GM12878 (cell line): Measurements from ENCODE around the gene HVCN1. TPM values are rescaled to one million over a fixed set of nuclear protein-coding genes. Genes with fewer than 3 reads are reported as not detected.

Source experiments
- CBX5 ChIP-seq: sonication (generic); IDR thresholded peaks from 2 replicates; pipeline ENCODE4 v1.6.1; 2016; ENCODE audit warnings: low read depth, moderate library complexity, mild to moderate bottlenecking, inconsistent platforms
- ESRRA ChIP-seq: IDR thresholded peaks from 2 replicates; pipeline ENCODE4 v1.6.1; 2012; ENCODE audit warnings: mild to moderate bottlenecking, low read length, improper control_type of control experiment
- FOS ChIP-seq: IDR thresholded peaks from 3 replicates; pipeline ENCODE4 v1.6.1; 2011; ENCODE audit warnings: borderline replicate concordance; ENCODE audit not compliant: insufficient read length; ENCODE audit errors: extremely low read depth
- HDGF ChIP-seq: fragments of 450-650 bp; IDR thresholded peaks from 2 replicates; pipeline ENCODE4 v1.6.1; 2016; ENCODE audit warnings: antibody characterized with exemption
- IKZF2 ChIP-seq, 2 experiments: fragments of 450-650 bp; IDR thresholded peaks; 2 replicates each; pipeline ENCODE4 v1.6.1; 2017; ENCODE audit warnings: mild to moderate bottlenecking in 2 of 2, moderate library complexity in 2 of 2
- KLF5 ChIP-seq: fragments of 450-650 bp; IDR thresholded peaks from 2 replicates; pipeline ENCODE4 v1.6.1; 2014; ENCODE audit warnings: mild to moderate bottlenecking; ENCODE audit not compliant: partially characterized antibody
- MEF2A ChIP-seq: IDR thresholded peaks from 2 replicates; pipeline ENCODE4 v1.6.1; 2011; ENCODE audit warnings: low read depth, mild to moderate bottlenecking, low read length, moderate library complexity; ENCODE audit not compliant: insufficient read depth
- NBN ChIP-seq: fragments of 450-650 bp; IDR thresholded peaks from 2 replicates; pipeline ENCODE4 v1.6.1; 2016
- NFIC ChIP-seq: IDR thresholded peaks from 2 replicates; pipeline ENCODE4 v1.6.1; 2012; ENCODE audit warnings: low read depth, mild to moderate bottlenecking, inconsistent platforms, low read length, moderate library complexity
- POLR2AphosphoS5 ChIP-seq: IDR thresholded peaks from 2 replicates; pipeline ENCODE4 v1.6.1; 2011; ENCODE audit warnings: mild to moderate bottlenecking, low read length, inconsistent platforms
- TAF1 ChIP-seq: IDR thresholded peaks from 2 replicates; pipeline ENCODE4 v1.6.1; 2011; ENCODE audit warnings: mild to moderate bottlenecking, low read depth, low read length, borderline replicate concordance
- YBX1 ChIP-seq: fragments of 450-650 bp; IDR thresholded peaks from 2 replicates; pipeline ENCODE4 v1.6.1; 2016; ENCODE audit warnings: antibody characterized with exemption
- ZZZ3 ChIP-seq: IDR thresholded peaks from 2 replicates; pipeline ENCODE4 v1.6.1; 2011; ENCODE audit warnings: low read depth; ENCODE audit not compliant: control insufficient read depth, insufficient read length
- polyA plus RNA-seq, 11 experiments: library from polyadenylated mRNA; depleted of rRNA in 4 of 11; unstranded in 6 of 11; stranded (reverse) in 5 of 11; fragments of >200 nt; fragmentation: Nextera tagmentation in 4 of 11; fragmentation: Illumina TruSeq in 1 of 11; extraction: Ambion mirVana in 4 of 11; extraction: Trizol in 1 of 11; gene quantifications; 1 replicate in 1 of 11; 2 replicates in 10 of 11; pipeline versions ENCODE4 v1.2.1 to v1.2.3, GENCODE V29; 2011 to 2016; ENCODE audit warnings: inconsistent platforms in 2 of 11, missing spikeins in 2 of 11, low read depth in 1 of 11
- total RNA-seq, 4 experiments: library from RNA; depleted of rRNA in 3 of 4; stranded (reverse); fragments of >200 nt in 3 of 4; fragmentation: Illumina TruSeq in 1 of 4; extraction: Trizol in 1 of 4; gene quantifications; 2 replicates each; pipeline versions ENCODE4 v1.2.1 to v1.2.3, GENCODE V29; 2013 to 2021
- TF ChIP-seq, protein P1 (sequence below): fragments of 450-650 bp; IDR thresholded peaks from 2 replicates; pipeline ENCODE4 v1.6.1; 2017; ENCODE audit warnings: low read depth, mild to moderate bottlenecking, moderate library complexity
- TF ChIP-seq, protein P2 (sequence below): fragments of 450-650 bp; IDR thresholded peaks from 2 replicates; pipeline ENCODE4 v1.6.1; 2016; ENCODE audit warnings: mild to moderate bottlenecking
- TF ChIP-seq, protein P3 (sequence below): fragments of 450-650 bp; formaldehyde crosslinking; IDR thresholded peaks from 2 replicates; pipeline ENCODE4 v1.4.0; 2020; ENCODE audit warnings: mild to moderate bottlenecking, moderate library complexity
- TF ChIP-seq, protein P4 (sequence below): IDR thresholded peaks from 2 replicates; pipeline ENCODE4 v1.6.1; 2012; ENCODE audit warnings: improper control_type of control experiment, low read depth, low read length; ENCODE audit not compliant: insufficient replicate concordance
- TF ChIP-seq, protein P5 (sequence below): IDR thresholded peaks from 2 replicates; pipeline ENCODE4 v1.6.1; 2012; ENCODE audit warnings: low read depth, low read length, improper control_type of control experiment

Gene HVCN1
- total and polyA plus RNA-seq, 10 of the 15 experiments (the other 5 are each of a cell fraction or from before 2014, with no cell fraction given) = 27.8 to 181 (median 103) TPM

DNA sequence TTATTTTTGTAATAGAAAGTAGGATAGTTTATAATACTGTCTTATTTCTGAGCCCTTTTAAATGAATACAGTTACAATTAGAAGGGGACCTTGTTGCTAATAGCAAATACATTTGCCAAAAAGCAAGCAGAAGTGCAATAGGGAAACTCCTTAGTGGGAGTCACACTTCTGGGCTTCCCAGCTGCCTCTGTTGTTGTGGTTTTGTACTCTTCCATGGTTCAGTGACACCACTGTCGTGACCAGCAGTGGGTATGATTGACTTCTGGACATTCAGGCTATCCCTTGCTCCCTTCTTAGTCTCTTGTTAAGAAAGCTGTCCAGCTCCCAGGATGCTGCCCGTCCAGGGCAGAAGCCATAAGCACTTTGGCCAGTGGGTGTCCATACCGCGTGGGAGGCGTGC, 52.4 kb downstream of the HVCN1 start (continued):
- TF ChIP-seq, protein P1, sequence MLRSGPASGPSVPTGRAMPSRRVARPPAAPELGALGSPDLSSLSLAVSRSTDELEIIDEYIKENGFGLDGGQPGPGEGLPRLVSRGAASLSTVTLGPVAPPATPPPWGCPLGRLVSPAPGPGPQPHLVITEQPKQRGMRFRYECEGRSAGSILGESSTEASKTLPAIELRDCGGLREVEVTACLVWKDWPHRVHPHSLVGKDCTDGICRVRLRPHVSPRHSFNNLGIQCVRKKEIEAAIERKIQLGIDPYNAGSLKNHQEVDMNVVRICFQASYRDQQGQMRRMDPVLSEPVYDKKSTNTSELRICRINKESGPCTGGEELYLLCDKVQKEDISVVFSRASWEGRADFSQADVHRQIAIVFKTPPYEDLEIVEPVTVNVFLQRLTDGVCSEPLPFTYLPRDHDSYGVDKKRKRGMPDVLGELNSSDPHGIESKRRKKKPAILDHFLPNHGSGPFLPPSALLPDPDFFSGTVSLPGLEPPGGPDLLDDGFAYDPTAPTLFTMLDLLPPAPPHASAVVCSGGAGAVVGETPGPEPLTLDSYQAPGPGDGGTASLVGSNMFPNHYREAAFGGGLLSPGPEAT = 0 out of 2 replicates have a peak, but pooled peaks have one; percentile 42
- no peak for TF ChIP-seq HDGF
- no peak for TF ChIP-seq CBX5
- TF ChIP-seq FOS = no peak
- no peak for TF ChIP-seq TAF1
- TF ChIP-seq, protein P2, sequence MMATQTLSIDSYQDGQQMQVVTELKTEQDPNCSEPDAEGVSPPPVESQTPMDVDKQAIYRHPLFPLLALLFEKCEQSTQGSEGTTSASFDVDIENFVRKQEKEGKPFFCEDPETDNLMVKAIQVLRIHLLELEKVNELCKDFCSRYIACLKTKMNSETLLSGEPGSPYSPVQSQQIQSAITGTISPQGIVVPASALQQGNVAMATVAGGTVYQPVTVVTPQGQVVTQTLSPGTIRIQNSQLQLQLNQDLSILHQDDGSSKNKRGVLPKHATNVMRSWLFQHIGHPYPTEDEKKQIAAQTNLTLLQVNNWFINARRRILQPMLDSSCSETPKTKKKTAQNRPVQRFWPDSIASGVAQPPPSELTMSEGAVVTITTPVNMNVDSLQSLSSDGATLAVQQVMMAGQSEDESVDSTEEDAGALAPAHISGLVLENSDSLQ = 0 out of 2 replicates have a peak, but pooled peaks have one; percentile 33
- no peak for TF ChIP-seq ZZZ3
- TF ChIP-seq, protein P3, sequence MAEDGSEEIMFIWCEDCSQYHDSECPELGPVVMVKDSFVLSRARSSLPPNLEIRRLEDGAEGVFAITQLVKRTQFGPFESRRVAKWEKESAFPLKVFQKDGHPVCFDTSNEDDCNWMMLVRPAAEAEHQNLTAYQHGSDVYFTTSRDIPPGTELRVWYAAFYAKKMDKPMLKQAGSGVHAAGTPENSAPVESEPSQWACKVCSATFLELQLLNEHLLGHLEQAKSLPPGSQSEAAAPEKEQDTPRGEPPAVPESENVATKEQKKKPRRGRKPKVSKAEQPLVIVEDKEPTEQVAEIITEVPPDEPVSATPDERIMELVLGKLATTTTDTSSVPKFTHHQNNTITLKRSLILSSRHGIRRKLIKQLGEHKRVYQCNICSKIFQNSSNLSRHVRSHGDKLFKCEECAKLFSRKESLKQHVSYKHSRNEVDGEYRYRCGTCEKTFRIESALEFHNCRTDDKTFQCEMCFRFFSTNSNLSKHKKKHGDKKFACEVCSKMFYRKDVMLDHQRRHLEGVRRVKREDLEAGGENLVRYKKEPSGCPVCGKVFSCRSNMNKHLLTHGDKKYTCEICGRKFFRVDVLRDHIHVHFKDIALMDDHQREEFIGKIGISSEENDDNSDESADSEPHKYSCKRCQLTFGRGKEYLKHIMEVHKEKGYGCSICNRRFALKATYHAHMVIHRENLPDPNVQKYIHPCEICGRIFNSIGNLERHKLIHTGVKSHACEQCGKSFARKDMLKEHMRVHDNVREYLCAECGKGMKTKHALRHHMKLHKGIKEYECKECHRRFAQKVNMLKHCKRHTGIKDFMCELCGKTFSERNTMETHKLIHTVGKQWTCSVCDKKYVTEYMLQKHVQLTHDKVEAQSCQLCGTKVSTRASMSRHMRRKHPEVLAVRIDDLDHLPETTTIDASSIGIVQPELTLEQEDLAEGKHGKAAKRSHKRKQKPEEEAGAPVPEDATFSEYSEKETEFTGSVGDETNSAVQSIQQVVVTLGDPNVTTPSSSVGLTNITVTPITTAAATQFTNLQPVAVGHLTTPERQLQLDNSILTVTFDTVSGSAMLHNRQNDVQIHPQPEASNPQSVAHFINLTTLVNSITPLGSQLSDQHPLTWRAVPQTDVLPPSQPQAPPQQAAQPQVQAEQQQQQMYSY (CRISPR knock-in tag) = no peak
- no peak for TF ChIP-seq POLR2AphosphoS5
- TF ChIP-seq NBN = no peak
- peak; percentile 68; the same call in 1 of the 2 replicates for TF ChIP-seq NFIC
- no peak for TF ChIP-seq ESRRA
- TF ChIP-seq YBX1 = no peak
- TF ChIP-seq MEF2A = no peak
- TF ChIP-seq KLF5 = no peak
- TF ChIP-seq, protein P4, sequence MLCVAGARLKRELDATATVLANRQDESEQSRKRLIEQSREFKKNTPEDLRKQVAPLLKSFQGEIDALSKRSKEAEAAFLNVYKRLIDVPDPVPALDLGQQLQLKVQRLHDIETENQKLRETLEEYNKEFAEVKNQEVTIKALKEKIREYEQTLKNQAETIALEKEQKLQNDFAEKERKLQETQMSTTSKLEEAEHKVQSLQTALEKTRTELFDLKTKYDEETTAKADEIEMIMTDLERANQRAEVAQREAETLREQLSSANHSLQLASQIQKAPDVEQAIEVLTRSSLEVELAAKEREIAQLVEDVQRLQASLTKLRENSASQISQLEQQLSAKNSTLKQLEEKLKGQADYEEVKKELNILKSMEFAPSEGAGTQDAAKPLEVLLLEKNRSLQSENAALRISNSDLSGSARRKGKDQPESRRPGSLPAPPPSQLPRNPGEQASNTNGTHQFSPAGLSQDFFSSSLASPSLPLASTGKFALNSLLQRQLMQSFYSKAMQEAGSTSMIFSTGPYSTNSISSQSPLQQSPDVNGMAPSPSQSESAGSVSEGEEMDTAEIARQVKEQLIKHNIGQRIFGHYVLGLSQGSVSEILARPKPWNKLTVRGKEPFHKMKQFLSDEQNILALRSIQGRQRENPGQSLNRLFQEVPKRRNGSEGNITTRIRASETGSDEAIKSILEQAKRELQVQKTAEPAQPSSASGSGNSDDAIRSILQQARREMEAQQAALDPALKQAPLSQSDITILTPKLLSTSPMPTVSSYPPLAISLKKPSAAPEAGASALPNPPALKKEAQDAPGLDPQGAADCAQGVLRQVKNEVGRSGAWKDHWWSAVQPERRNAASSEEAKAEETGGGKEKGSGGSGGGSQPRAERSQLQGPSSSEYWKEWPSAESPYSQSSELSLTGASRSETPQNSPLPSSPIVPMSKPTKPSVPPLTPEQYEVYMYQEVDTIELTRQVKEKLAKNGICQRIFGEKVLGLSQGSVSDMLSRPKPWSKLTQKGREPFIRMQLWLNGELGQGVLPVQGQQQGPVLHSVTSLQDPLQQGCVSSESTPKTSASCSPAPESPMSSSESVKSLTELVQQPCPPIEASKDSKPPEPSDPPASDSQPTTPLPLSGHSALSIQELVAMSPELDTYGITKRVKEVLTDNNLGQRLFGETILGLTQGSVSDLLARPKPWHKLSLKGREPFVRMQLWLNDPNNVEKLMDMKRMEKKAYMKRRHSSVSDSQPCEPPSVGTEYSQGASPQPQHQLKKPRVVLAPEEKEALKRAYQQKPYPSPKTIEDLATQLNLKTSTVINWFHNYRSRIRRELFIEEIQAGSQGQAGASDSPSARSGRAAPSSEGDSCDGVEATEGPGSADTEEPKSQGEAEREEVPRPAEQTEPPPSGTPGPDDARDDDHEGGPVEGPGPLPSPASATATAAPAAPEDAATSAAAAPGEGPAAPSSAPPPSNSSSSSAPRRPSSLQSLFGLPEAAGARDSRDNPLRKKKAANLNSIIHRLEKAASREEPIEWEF = no peak
- TF ChIP-seq IKZF2 (IDR thresholded peaks at IDR 0.05) = peak; percentile 51 to 56; a peak in 2 of 4 replicates
- TF ChIP-seq, protein P5, sequence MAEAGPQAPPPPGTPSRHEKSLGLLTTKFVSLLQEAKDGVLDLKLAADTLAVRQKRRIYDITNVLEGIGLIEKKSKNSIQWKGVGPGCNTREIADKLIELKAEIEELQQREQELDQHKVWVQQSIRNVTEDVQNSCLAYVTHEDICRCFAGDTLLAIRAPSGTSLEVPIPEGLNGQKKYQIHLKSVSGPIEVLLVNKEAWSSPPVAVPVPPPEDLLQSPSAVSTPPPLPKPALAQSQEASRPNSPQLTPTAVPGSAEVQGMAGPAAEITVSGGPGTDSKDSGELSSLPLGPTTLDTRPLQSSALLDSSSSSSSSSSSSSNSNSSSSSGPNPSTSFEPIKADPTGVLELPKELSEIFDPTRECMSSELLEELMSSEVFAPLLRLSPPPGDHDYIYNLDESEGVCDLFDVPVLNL = no peak
